A549 (cell line): ENCODE results near the gene ACTN1. TPM values are rescaled to one million over a fixed set of nuclear protein-coding genes. Genes with fewer than 3 reads are reported as not detected.

ENCODE experiments used
- ATAC-seq, 2 experiments: fragments of 200-7000 bp in 1 of 2; fragments of >200 bp in 1 of 2; cut with Nextera tagmentation in 1 of 2; cut with Tn5 transposase in 1 of 2; 3 replicates each; pipeline versions ENCODE4 v1.8.0 to v1.9.1; 2018 to 2020; ENCODE audit warnings: mild to moderate bottlenecking in 1 of 2, moderate library complexity in 1 of 2
- CTCF ChIA-PET: fragments of 300-600 bp; sonication (Branson Sonifier 250); formaldehyde crosslinking; extraction: SDS; loops from one replicate; lab custom pipeline; 2021; ENCODE audit warnings: antibody characterized with exemption, inconsistent platforms; lab: Yijun Ruan, JAX
- POLR2A ChIA-PET: fragments of 350-600 bp; formaldehyde crosslinking; extraction: SDS; loops from one replicate; lab custom pipeline; 2021; ENCODE audit warnings: antibody characterized with exemption, inconsistent platforms; lab: Yijun Ruan, JAX
- DNase-seq, 2 experiments: peaks; one replicate each; pipeline versions ENCODE4 v3.0.0 to v3.0.0-alpha.2; 2011 to 2016; ENCODE audit warnings: low read depth in 1 of 2, low spot score in 1 of 2
- FAIRE-seq: peaks from 2 replicates; lab custom pipeline; 2011; peaks lifted over from hg19 to GRCh38; lab: Jason Lieb, UNC
- H3K27ac ChIP-seq, 2 experiments: fragments of >200 bp; sonication (Bioruptor Twin); formaldehyde crosslinking; 3 replicates each; pipeline ENCODE4 v1.5.1; 2016 to 2017
- H3K4me1 ChIP-seq: fragments of >200 bp; sonication (Bioruptor Twin); formaldehyde crosslinking; 3 replicates; pipeline ENCODE4 v1.6.1; 2016
- H3K4me2 ChIP-seq: fragments of >200 bp; sonication (Bioruptor Twin); formaldehyde crosslinking; 3 replicates; pipeline ENCODE4 v1.6.1; 2016
- H3K4me3 ChIP-seq: fragments of >200 bp; sonication (Bioruptor Twin); formaldehyde crosslinking; 3 replicates; pipeline ENCODE4 v1.5.1; 2016
- H3K9me3 ChIP-seq: fragments of >200 bp; sonication (Bioruptor Twin); formaldehyde crosslinking; 3 replicates; pipeline ENCODE4 v1.6.1; 2016
- CBX2 ChIP-seq: fragments of 200-600 bp; sonication (generic); IDR thresholded peaks from 2 replicates; pipeline ENCODE4 v1.6.1; 2016; ENCODE audit warnings: low read depth, mild to moderate bottlenecking, borderline replicate concordance
- EP300 ChIP-seq, 2 experiments: fragments of >200 bp; sonication (Bioruptor Twin); formaldehyde crosslinking; IDR thresholded peaks; 2 replicates in 1 of 2; 3 replicates in 1 of 2; pipeline ENCODE4 v1.6.1; 2016 to 2017
- ESRRA ChIP-seq: fragments of 150-350 bp; IDR thresholded peaks from 2 replicates; pipeline ENCODE4 v1.6.1; 2014; ENCODE audit warnings: mild to moderate bottlenecking, low read length, borderline replicate concordance
- FOSB ChIP-seq: fragments of 250-450 bp; sonication (Bioruptor Pico); IDR thresholded peaks from 2 replicates; pipeline ENCODE4 v1.5.0; 2020; ENCODE audit warnings: mild to moderate bottlenecking, moderate library complexity
- HOXB13 ChIP-seq: fragments of 250-450 bp; sonication (Bioruptor Pico); IDR thresholded peaks from 2 replicates; pipeline ENCODE4 v1.5.0; 2020; ENCODE audit warnings: low read depth, mild to moderate bottlenecking, moderate library complexity
- KDM1A ChIP-seq: fragments of 200-600 bp; sonication (generic); IDR thresholded peaks from 2 replicates; pipeline ENCODE4 v1.6.1; 2016; ENCODE audit warnings: low read depth, mild to moderate bottlenecking
- MAZ ChIP-seq: fragments of 150-350 bp; IDR thresholded peaks from 2 replicates; pipeline ENCODE4 v1.6.1; 2014; ENCODE audit warnings: antibody characterized with exemption, low read depth, low read length, borderline replicate concordance
- NFE2L2 ChIP-seq: fragments of 150-350 bp; conservative IDR thresholded peaks from 2 replicates; pipeline ENCODE4 v1.6.1; 2014; ENCODE audit warnings: low read length
- POLR2A ChIP-seq: IDR thresholded peaks from 2 replicates; pipeline ENCODE4 v1.6.1; 2012; ENCODE audit warnings: mild to moderate bottlenecking, low read length
- POLR2AphosphoS2 ChIP-seq: conservative IDR thresholded peaks from 2 replicates; pipeline ENCODE4 v1.6.1; 2012; ENCODE audit warnings: low read length, improper control_type of control experiment, inconsistent platforms
- RAD21 ChIP-seq, 2 experiments: fragments of >200 bp in 1 of 2; sonication (Bioruptor Twin) in 1 of 2; formaldehyde crosslinking in 1 of 2; IDR thresholded peaks in 1 of 2; conservative IDR thresholded peaks in 1 of 2; 2 replicates in 1 of 2; 3 replicates in 1 of 2; pipeline ENCODE4 v1.6.1; 2012 to 2018; ENCODE audit warnings: inconsistent platforms in 1 of 2
- RCOR1 ChIP-seq: fragments of 150-350 bp; IDR thresholded peaks from 2 replicates; pipeline ENCODE4 v1.6.1; 2014; ENCODE audit warnings: antibody characterized with exemption, low read length, low read depth
- RFX5 ChIP-seq: fragments of 450-650 bp; IDR thresholded peaks from 2 replicates; pipeline ENCODE4 v1.7.1; 2014; ENCODE audit warnings: antibody characterized with exemption, mild to moderate bottlenecking, moderate library complexity
- SREBF2 ChIP-seq: fragments of 450-650 bp; IDR thresholded peaks from 2 replicates; pipeline ENCODE4 v1.6.1; 2014; ENCODE audit warnings: mild to moderate bottlenecking, moderate library complexity
- TP53 ChIP-seq: fragments of 250-450 bp; sonication (Bioruptor Pico); IDR thresholded peaks from 2 replicates; pipeline ENCODE4 v1.5.0; 2021; ENCODE audit warnings: mild to moderate bottlenecking, moderate library complexity
- ZFP36 ChIP-seq: fragments of 450-650 bp; IDR thresholded peaks from 2 replicates; pipeline ENCODE4 v1.6.1; 2014; ENCODE audit warnings: borderline replicate concordance; ENCODE audit not compliant: partially characterized antibody
- ZNF302 ChIP-seq: fragments of 250-450 bp; sonication (Bioruptor Pico); IDR thresholded peaks from 2 replicates; pipeline ENCODE4 v1.9.0; 2021; ENCODE audit warnings: inconsistent platforms, mild to moderate bottlenecking, moderate library complexity
- WGBS: methylation state at CpG from one replicate; pipeline ENCODE4 v1.1.6; 2017; ENCODE audit errors: missing lambda C conversion rate; 5-methylcytosine and 5-hydroxymethylcytosine counted together
- polyA plus RNA-seq, 4 experiments: library from polyadenylated mRNA; depleted of rRNA in 3 of 4; stranded (reverse); fragments of >200 nt; fragmentation: RNase III in 1 of 4; extraction: RNeasy Plus Mini Kit Qiagen cat#74134 plus additional on column Dnase treatment in 1 of 4; gene quantifications; 2 replicates in 3 of 4; 3 replicates in 1 of 4; pipeline ENCODE4 v1.2.3, GENCODE V29; 2011 to 2017
- TF ChIP-seq, protein P1 (sequence below): fragments of 150-350 bp; IDR thresholded peaks from 2 replicates; pipeline ENCODE4 v1.6.1; 2014; ENCODE audit warnings: low read depth, mild to moderate bottlenecking, low read length
- TF ChIP-seq, protein P2 (sequence below): fragments of 250-450 bp; sonication (Bioruptor Pico); IDR thresholded peaks from 2 replicates; pipeline ENCODE4 v1.5.0; 2021; ENCODE audit warnings: mild to moderate bottlenecking, moderate library complexity, borderline replicate concordance
- TF ChIP-seq, protein P3 (sequence below): fragments of >200 bp; sonication (Bioruptor Twin); formaldehyde crosslinking; IDR thresholded peaks from 3 replicates; pipeline ENCODE4 v1.5.1; 2016
- TF ChIP-seq, protein P4 (sequence below): fragments of 450-650 bp; IDR thresholded peaks from 2 replicates; pipeline ENCODE4 v1.6.1; 2014; ENCODE audit warnings: antibody characterized with exemption

ACTN1 gene
- polyA plus RNA-seq, 2 of the 4 experiments (the other 2 are of a cell fraction): 208 to 245 TPM

DNA sequence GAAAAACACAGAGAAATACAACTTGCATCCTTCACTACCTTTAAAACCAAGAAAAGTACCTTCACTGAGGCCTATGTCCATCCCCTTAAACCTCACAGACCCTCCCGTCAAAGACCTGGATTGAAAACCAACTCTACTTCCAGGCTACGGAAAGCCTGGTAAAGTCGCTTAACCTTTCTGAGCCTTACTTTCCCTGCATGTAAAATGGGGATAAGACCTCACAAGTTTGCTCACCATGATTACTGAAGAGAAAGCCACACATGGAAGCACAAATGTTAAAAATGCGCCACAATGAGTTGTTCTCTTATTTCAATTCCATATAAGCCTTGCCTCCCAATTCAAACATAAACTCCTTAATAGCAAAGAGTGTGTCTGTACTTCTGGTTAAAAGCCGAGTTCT, 8.4 kb downstream of the ACTN1 start:
- FAIRE-seq (no peak), DNase-seq (no peak), ATAC-seq (no peak)
- Histone ChIP-seq H3K27ac (peak overlapping the region in 1 of 2 experiments; percentile 49; a peak in 1 of 6 replicates), H3K4me3 (no peak overlapping the region), H3K9me3 (no peaks in the 10 kb centered on the region), H3K4me1 (peaks cover 99% of the 10 kb centered on the region), H3K4me2 (no peak overlapping the region)
- no peak for TF ChIP-seq EP300 (IDR thresholded peaks at IDR 0.05)
- TF ChIP-seq, protein P1, sequence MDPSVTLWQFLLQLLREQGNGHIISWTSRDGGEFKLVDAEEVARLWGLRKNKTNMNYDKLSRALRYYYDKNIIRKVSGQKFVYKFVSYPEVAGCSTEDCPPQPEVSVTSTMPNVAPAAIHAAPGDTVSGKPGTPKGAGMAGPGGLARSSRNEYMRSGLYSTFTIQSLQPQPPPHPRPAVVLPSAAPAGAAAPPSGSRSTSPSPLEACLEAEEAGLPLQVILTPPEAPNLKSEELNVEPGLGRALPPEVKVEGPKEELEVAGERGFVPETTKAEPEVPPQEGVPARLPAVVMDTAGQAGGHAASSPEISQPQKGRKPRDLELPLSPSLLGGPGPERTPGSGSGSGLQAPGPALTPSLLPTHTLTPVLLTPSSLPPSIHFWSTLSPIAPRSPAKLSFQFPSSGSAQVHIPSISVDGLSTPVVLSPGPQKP: no peak
- no peak for TF ChIP-seq TP53 (CRISPR knock-in tag)
- ChIA-PET CTCF (no interaction called here), POLR2A (no interaction called here)
- WGBS: 73% methylated on average over 5 of the region's 5 CpGs

DNA sequence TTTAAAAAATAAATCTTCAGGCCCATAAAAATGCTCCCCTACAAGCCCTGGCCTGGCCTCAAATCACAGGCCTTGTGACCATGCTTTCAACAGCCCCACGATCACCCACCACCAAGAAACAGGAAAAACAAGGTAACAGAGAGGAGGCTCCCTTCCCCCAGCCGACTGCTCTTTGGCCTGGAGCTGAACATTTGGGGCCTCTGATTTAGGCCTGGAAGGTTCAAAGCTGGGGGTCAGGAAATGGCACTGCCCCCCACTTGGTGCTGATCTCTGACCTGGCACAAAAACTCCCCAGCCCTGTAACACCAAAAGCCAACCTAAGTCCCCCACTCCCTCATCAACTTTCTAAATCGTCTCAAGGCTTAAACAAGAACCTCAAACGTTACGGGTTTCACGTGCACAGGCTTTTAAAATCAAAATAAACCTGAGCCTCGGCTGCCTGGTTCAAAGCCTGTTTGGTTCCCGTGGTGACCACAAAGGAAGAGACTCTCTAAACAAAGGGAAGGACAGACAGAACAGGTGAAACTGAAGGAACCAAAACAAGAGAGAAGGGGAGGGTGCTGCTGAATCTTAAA, 9.0 kb downstream of the ACTN1 start:
- 73% methylated on average over 8 of the region's 8 CpGs for WGBS
- POLR2A ChIA-PET: no interaction called here
- peak overlapping the region; percentile 20; the same call in 2 of the 3 replicates for H3K4me2 ChIP-seq
- TF ChIP-seq, protein P2, sequence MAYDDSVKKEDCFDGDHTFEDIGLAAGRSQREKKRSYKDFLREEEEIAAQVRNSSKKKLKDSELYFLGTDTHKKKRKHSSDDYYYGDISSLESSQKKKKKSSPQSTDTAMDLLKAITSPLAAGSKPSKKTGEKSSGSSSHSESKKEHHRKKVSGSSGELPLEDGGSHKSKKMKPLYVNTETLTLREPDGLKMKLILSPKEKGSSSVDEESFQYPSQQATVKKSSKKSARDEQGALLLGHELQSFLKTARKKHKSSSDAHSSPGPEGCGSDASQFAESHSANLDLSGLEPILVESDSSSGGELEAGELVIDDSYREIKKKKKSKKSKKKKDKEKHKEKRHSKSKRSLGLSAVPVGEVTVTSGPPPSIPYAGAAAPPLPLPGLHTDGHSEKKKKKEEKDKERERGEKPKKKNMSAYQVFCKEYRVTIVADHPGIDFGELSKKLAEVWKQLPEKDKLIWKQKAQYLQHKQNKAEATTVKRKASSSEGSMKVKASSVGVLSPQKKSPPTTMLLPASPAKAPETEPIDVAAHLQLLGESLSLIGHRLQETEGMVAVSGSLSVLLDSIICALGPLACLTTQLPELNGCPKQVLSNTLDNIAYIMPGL (CRISPR knock-in tag): no peak
- TF ChIP-seq RCOR1: no peak
- no peak for TF ChIP-seq RAD21 (conservative IDR thresholded peaks at IDR 0.05 in 1 of 2, IDR thresholded peaks at IDR 0.05 in 1 of 2)
- no peak for TF ChIP-seq POLR2A
- no peak for TF ChIP-seq MAZ
- no peak for TF ChIP-seq KDM1A
- no peak for TF ChIP-seq SREBF2
- TF ChIP-seq NFE2L2: no peak
- ATAC-seq (no peak), DNase-seq (no peak), FAIRE-seq (no peak)
- no peak overlapping the region for H3K4me3 ChIP-seq
- no peaks in the 10 kb centered on the region for H3K9me3 ChIP-seq
- peaks cover 99% of the 10 kb centered on the region for H3K4me1 ChIP-seq
- peak overlapping the region in 1 of 2 experiments; percentile 49; a peak in 2 of 6 replicates for H3K27ac ChIP-seq
- CTCF ChIA-PET: interaction anchor here (1.0 to 2.9 kb wide), 6 partner anchors 7 to 137 kb away, joined by 4 to 10 read pairs (median 6); no protein-coding TSS in a partner anchor

DNA sequence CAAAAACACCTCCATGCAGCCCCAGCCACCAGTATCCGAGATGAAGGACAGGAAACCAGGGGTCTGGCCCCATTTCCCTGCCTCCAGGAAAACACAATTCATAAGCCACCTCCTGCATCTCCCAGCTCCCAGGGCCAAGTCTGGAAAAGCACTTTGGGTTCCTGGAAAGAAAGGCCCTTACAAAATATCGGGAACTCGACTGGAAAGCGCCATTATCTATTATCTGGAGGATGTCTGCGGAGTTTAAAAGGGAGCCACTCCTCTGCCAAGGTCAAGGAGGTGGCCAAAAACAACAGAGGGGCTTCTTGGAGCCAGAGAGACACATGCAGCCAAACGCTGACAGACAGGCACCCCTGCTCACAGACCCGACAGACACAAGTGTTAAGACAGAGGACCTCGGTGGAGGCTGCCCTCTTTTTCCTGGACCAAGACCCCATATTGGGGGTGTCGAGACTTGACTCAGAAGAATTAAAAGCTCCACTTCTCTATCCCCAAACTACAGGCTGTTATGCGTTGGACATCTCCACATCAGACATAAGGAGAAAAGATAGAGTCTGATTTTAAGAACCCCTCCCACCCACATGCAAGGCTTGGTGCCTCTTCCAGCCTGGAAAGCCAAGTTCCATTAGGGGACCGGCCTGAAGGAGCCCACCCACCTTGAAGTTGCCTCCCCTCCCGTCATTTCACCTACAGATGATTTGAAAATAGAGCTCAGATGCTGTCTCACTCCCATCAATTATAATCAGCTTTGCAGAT, 9.6 kb downstream of the ACTN1 start:
- ChIA-PET CTCF (interaction anchor here (1.0 to 2.9 kb wide), 7 partner anchors 8 to 138 kb away, joined by 4 to 10 read pairs (median 5); no protein-coding TSS in a partner anchor), POLR2A (no interaction called here)
- FAIRE-seq (no peak), ATAC-seq (no peak), DNase-seq (no peak)
- no peak overlapping the region for H3K4me3 ChIP-seq
- peak overlapping the region in 1 of 2 experiments; percentile 49; a peak in 2 of 6 replicates for H3K27ac ChIP-seq
- peaks cover 99% of the 10 kb centered on the region for H3K4me1 ChIP-seq
- 86% methylated on average over 12 of the region's 12 CpGs for WGBS
- no peaks in the 10 kb centered on the region for H3K9me3 ChIP-seq
- H3K4me2 ChIP-seq: peak overlapping the region; percentile 20; the same call in 2 of the 3 replicates
- TF ChIP-seq HOXB13 (CRISPR knock-in tag) (no peak), TP53 (CRISPR knock-in tag) (no peak), POLR2A (no peak), CBX2 (no peak), POLR2AphosphoS2 (no peak), ZFP36 (no peak), FOSB (CRISPR knock-in tag) (no peak), ZNF302 (CRISPR knock-in tag) (no peak), ESRRA (no peak), SREBF2 (no peak), RFX5 (no peak)
- TF ChIP-seq, protein P3, sequence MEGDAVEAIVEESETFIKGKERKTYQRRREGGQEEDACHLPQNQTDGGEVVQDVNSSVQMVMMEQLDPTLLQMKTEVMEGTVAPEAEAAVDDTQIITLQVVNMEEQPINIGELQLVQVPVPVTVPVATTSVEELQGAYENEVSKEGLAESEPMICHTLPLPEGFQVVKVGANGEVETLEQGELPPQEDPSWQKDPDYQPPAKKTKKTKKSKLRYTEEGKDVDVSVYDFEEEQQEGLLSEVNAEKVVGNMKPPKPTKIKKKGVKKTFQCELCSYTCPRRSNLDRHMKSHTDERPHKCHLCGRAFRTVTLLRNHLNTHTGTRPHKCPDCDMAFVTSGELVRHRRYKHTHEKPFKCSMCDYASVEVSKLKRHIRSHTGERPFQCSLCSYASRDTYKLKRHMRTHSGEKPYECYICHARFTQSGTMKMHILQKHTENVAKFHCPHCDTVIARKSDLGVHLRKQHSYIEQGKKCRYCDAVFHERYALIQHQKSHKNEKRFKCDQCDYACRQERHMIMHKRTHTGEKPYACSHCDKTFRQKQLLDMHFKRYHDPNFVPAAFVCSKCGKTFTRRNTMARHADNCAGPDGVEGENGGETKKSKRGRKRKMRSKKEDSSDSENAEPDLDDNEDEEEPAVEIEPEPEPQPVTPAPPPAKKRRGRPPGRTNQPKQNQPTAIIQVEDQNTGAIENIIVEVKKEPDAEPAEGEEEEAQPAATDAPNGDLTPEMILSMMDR: no peak
- TF ChIP-seq, protein P4, sequence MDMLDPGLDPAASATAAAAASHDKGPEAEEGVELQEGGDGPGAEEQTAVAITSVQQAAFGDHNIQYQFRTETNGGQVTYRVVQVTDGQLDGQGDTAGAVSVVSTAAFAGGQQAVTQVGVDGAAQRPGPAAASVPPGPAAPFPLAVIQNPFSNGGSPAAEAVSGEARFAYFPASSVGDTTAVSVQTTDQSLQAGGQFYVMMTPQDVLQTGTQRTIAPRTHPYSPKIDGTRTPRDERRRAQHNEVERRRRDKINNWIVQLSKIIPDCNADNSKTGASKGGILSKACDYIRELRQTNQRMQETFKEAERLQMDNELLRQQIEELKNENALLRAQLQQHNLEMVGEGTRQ: no peak
- TF ChIP-seq, protein P1: no peak
